Measurements from ENCODE around the gene ATP5PO.

ATP5PO gene

GRCh38 chr21:33915368-33916199, at the start of gene ATP5PO:
TSS of gene ATP5PO (minus strand) at chr21:33915804. CDS start at chr21:33915763, 41 bp downstream.
- DNase-seq: peak; percentile 96

GRCh38 chr21:33964706-33965325, 49.2 kb upstream of the ATP5PO start:
- no peak for DNase-seq

- DNase-seq: no peak
Observed at GRCh38 chr21:33963848-33964555, 48.4 kb upstream of the ATP5PO start.

- no peak for DNase-seq
Observed at GRCh38 chr21:33962290-33962689, 46.7 kb upstream of the ATP5PO start.

- DNase-seq: no peak
Observed at GRCh38 chr21:33961061-33961460, 45.5 kb upstream of the ATP5PO start.

GRCh38 chr21:33959680-33960079, 44.1 kb upstream of the ATP5PO start:
- no peak for DNase-seq

GRCh38 chr21:33954395-33954794, 38.8 kb upstream of the ATP5PO start:
- no peak for DNase-seq

GRCh38 chr21:33951276-33952178, 35.9 kb upstream of the ATP5PO start:
- no peak for DNase-seq

- no peak for DNase-seq
Observed at GRCh38 chr21:33950431-33951079, 35.0 kb upstream of the ATP5PO start.

- no peak for DNase-seq
Observed at GRCh38 chr21:33949516-33950430, 34.2 kb upstream of the ATP5PO start.

GRCh38 chr21:33948951-33949444, 33.4 kb upstream of the ATP5PO start:
- no peak for DNase-seq

GRCh38 chr21:33948096-33948950, 32.7 kb upstream of the ATP5PO start:
- peak; percentile 95 for DNase-seq

- DNase-seq: peak; percentile 58
Observed at GRCh38 chr21:33947451-33948095, 32.0 kb upstream of the ATP5PO start.

- DNase-seq: no peak
Observed at GRCh38 chr21:33945652-33946270, 30.2 kb upstream of the ATP5PO start.

- no peak for DNase-seq
Observed at GRCh38 chr21:33944185-33944763, 28.7 kb upstream of the ATP5PO start.

- DNase-seq: no peak
Observed at GRCh38 chr21:33943293-33943692, 27.7 kb upstream of the ATP5PO start.

GRCh38 chr21:33942426-33942825, 26.8 kb upstream of the ATP5PO start:
- no peak for DNase-seq

- no peak for DNase-seq
Observed at GRCh38 chr21:33940881-33941245, 25.3 kb upstream of the ATP5PO start.
